NCI-H1417 (cell line): ENCODE results near the gene FAM241B.

Source experiments
- DNase-seq, 3 experiments: peaks; one replicate each; lab custom pipeline; 2025; lab: John Stamatoyannopoulos, UW

FAM241B gene, protein sequence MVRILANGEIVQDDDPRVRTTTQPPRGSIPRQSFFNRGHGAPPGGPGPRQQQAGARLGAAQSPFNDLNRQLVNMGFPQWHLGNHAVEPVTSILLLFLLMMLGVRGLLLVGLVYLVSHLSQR

DNA sequence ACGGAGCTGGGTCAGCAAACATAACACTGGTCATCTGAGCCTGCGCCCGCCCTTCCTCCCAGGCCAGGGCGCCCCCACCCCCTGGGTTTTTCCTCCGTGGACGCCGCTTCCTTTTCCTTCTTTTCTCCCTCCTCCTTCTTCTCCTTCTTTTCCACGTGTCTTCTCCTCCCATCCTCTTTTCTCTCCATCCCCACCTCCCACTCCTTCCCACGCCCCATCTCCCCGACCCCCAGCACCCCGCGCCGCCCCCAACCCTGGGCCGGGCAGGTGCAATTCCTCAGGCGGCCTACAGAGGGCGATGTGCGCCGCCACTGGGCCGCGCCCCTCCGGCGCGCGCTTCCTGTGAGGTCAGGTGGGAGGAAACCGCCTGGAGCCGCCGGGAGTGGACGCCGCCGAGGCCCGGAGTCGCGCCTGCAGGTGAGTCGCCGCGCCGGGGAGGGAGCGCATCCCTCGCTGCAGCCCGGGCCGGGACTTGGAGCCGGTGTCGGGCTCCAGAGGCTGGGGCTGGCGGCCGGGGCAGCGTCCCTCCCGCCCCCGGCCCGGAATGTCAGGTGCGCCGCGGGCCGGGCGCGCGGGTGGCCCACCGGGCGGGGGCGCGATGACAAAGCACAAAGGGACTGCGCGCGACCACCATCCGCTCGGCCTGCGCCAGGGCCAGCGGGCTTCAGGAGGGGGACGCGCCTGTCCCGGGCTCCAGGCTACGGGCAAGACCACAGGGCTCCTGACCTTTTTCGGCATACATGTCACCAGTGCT is at the start of gene FAM241B:
TSS of gene FAM241B (plus strand) at position 351 of the 754 bp plus-strand sequence. CDS start 1,497 bp downstream, outside the sequence.
- peak; percentile 65 to 75 (median 68) for DNase-seq

DNA sequence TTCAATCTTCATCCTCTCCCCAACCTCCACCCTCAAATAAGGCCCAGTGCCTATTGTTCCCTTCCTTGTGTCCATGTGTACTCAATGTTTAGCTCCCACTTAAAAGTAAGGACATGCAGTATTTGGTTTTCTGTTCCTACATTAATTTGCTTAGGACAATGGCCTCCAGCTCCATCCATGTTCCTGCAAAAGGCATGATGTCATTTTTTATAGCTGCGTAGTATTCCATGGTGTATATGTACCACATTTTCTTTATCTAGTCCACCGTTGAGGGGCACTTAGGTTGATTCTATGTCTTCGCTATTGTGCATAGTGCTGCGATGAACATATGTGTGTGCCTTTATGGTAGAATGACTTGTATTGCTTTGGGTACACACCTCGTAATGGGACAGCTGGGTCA is 49.6 kb upstream of the FAM241B start:
- no peak for DNase-seq

DNA sequence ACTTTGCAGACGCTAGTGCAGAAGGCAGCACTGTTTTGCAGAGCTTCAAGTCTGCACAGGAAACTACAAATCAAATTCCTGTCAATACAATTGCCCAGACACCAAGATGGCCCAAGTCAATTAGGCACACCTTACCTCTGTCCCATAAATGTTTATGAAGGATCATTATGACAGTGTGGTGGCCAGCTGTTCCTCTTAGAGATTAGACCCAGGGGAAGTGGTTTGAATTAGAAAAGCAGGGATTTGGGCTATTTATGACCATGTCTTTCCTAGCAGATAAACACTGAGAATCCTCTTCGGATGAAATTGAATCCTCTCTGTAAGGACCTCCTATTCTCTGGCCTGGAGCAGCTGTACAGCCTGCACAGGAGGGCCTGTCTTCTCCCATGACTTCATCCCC is 46.9 kb upstream of the FAM241B start:
- DNase-seq = peak in 1 of 3 experiments; percentile 3

DNA sequence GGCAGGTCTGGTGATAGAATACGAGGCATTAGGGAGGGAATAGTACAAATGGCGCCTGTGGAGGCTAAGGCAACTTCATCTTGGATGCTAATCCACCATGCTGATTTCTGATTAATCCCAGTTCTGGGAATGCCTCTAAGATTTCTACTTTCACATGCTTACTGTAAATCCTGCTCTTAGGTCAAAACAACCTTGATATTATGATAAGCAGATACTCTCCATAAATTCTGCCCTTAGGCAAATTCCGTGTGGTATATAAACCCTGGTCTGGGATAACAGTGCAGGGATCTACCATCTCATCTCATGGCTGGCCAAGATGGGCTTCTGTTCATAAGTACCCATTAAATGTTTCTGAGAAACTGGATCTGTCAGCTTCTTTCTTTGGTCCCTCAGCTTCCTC is 45.4 kb upstream of the FAM241B start:
- DNase-seq = no peak

DNA sequence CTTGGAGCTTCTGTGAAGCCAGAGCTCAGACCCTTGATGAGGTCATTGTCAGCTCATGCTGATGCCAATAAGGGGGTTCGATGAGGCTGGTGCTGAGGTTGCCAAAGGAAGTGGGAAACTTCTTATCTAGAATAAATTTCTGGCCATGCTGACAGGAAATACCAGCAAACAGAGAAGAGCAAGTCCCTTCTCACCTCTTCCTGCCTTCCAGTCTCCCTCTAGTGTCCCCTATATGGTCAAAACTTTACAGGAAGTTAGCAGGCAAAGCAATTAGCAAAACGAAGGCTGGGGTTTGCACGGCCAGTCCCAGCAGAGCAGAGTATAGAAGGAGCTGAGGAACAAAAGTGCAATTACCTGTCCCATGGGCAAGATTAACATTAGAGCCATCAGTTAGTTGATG is 41.7 kb upstream of the FAM241B start:
- DNase-seq = no peak

DNA sequence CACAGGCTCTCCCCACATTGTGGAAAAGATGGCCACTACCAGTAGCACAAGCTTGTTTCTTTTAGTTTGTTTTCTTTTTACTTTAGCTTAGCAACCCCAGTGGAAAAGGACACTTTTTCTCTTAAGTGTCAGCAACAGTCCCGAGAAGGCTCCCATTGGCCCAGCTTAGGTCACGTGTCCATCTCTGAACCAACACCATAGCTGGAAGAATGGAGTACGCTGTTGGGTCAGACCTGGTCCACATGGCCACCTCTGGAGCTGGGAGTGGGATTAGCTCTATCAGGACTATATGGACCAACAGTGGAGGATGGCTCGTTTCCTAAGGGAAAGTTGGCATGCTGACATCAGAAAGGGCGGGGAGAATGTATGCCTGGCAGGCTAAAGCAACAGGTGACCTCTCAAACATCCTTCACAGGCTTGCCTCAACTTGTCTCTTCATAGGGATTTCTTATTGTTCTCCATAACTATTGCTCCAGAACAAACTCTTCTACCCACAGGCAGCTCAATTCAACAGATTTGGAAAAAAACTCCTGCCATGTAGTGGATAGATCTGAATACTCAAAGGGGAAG is 29.2 kb upstream of the FAM241B start:
- no peak for DNase-seq

DNA sequence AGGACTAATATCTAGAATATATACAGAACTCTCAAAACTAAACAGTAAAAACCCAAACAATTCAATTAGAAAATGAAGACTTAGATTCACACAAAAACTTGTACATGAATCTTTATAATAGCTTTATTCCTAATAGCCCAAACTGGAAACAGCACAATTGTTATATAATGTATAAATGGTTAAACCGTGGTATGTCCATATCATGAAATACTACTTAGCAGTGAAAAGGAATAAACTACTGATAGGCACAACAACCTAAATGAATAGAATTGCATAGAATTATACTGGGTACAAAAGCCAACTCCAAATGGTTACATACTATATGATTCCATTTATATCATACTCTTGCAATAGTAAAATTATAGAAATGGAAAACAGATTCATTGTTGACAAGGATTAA is 21.0 kb upstream of the FAM241B start:
- no peak for DNase-seq

DNA sequence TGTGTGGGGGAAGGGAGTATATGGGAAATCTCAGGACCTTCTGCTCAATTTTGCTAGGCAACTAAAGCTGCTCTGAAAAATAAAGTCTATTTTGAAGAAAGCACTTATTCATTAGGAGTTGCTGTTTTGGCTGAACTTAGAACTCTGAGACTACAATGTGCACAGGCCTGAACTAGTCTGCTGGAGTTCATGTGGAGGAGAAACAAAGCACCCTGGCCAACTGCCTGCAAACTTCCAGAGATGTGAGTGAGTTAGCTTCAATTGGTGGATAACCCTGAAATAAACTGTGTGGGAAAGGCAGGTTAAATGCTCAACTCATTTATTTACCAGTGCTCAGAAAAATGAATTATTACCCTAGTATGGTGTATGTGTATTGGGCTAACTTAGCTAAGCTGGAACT is 17.3 kb upstream of the FAM241B start:
- DNase-seq = no peak

DNA sequence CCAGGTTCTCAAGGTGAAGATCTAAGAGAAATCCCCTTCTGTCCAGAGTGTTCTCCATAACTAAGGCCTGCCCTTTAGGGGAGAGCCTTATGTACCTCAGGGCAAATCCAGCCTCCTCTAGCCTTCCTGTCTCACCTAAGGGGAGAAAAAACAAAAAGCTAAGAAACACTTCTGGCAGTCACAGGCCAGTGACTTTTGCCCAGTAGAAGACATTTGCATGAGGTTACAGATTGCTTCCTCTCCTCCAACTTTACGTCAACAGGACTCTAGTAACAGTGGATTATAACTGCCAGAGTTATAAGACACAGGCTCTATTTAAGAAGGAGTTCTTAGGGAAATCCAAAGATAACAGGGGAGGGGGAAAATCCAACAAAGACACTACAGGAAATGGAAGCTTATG is 15.9 kb upstream of the FAM241B start:
- no peak for DNase-seq

DNA sequence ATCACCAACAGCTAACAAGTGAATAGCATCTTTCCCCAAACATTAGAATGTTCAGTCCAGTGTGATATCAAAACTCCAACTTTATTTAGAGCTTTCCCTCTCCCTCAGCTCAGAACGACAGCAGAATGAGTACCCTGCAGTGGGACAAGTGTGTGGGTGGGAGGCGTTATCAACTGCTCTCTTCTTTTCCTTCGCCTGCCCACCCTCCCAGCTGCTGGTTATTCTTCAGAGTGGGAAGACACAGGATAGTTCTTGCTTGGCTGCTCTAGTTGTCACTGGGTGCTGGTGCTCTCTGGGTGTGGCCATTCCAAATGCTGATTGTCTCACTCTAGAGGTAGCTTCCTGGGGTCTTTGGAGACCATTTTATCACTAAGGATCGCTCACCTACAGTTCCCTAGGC is 13.7 kb upstream of the FAM241B start:
- DNase-seq = no peak

DNA sequence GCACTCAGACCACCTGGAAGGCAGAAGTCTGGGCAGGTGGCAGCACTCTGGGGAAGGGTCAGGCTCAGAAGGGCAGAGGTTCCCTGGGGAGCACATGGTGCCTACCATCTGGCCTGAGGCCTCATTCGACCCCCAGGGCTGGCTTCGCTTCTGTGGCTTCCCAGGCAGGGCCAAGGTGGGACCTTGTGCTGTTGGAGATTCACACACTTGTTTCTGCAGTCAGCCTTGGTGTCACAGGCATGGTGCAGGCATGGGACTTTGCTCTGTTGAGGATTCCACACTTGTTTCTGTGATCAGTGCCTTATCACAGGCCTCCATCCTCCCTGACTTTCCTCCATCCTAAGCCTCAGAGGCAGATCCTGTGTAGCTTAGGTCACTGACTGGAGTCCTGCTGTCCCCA is 11.3 kb upstream of the FAM241B start:
- no peak for DNase-seq

DNA sequence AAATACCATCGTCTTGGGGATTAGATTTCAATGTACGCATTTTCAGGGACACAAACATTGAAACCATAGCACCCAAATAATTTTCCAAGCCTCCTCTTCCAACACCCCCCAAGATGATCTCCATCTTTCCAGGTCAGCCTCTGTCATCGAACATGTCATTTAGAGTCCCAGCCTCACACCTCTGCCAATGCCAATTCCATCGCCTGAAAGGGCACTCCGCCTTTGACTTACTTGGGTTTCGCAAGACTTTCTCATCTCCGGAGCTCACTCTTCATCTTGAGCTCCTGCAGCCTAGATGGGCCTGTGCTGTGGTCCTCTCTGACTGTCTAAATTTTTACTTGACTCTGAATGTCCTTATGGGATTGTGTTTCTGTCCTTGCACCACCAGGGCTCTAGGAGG is 10.4 kb upstream of the FAM241B start:
- no peak for DNase-seq

DNA sequence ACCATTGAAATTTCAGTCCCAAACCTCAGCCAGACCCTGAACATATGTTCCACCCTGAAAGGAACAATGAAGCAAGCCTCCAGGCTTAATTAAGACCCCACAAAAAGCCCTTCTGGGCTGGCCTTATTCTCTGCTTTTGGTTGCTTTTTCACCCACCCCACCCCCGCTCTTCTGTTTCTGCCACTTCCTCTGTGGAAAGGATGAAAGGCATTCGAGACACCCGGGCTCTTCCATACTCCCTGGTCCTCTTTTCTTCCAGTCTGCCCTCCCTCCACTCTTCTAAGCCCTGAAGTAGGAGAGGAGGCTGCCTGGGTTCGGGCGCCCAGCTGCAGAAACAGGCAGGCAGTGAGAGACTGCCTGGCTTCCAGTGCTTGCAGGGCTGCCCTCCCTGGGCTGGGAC is 9.4 kb upstream of the FAM241B start:
- DNase-seq = no peak

DNA sequence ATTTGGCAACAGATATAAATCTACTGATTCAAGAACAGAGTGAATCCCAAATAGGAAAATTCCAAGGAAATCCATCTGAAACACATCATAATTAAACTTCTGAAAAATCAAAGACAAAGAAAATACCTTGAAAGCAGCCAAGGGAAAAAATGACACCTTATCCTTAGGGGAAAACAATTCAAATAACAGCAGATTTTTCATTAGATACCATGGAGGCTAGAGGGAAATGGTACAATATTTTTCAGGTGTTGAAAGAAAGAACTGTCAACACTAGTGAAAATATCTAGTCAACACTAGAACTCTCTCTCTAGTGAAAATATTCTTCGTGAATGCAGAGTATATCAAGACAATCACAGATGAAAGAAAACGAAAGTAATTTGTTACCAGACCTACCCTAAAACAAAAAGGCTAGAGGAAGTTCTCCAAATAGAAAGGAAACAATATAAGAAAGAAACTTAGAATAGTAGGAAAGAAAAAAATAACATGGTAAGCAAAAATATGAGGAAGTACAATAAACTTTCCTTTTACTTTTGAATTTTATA is 5.7 kb upstream of the FAM241B start:
- DNase-seq = no peak

DNA sequence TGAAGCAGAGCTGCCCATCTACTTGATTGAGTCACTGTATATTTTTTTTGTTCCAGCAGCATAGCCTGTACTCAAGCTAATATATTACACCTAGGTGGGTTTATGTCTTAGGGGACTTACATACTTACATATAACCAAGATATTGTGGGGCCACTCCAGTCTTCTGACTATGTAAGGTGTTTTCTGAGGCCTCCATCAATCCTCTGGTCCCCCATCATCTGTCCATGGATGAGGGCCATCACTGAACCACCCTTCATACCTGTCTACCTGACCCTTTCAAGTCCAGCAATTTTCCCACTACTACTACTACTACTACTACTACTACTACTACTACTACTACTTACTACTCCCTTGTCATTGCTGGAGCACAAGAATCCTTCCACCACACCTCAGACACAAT is 3.2 kb upstream of the FAM241B start:
- DNase-seq = no peak

DNA sequence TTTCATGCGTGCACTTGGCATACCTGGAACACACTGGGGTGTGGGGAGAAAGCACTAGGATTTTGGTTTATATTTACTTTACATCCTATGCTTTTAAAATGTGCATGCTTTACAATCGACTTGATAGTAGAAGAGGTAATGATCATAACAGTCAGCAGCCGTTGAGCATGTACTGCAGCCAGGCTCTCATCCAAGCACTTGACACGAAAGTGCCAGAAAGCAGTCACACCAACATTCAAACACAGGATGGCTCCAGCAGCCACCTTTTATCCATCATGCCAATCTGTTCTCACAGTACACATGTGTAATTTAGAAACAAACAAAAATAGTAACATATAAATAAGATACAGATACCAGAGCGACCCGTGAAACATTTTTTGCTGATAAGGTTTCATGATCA is 1.2 kb upstream of the FAM241B start:
- no peak for DNase-seq

DNA sequence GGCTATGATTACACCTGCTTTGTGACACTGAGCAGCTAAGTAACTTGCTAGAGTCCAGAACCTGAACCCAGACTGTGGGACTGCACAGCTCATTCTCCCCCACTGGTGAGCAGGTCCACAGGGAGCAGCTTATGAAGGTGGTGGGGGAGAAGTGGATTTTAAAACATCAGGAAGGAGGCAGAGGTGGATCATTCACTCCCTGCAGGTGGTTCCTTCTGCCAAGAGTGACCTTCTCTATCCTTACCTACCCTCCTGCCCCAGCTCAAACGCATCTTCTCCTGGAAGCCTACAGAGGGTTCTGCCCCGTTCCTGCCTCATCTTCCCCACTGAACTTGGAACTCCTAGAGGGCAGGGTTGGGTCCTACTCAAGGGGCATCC is 539 bp upstream of the FAM241B start:
- DNase-seq = no peak

DNA sequence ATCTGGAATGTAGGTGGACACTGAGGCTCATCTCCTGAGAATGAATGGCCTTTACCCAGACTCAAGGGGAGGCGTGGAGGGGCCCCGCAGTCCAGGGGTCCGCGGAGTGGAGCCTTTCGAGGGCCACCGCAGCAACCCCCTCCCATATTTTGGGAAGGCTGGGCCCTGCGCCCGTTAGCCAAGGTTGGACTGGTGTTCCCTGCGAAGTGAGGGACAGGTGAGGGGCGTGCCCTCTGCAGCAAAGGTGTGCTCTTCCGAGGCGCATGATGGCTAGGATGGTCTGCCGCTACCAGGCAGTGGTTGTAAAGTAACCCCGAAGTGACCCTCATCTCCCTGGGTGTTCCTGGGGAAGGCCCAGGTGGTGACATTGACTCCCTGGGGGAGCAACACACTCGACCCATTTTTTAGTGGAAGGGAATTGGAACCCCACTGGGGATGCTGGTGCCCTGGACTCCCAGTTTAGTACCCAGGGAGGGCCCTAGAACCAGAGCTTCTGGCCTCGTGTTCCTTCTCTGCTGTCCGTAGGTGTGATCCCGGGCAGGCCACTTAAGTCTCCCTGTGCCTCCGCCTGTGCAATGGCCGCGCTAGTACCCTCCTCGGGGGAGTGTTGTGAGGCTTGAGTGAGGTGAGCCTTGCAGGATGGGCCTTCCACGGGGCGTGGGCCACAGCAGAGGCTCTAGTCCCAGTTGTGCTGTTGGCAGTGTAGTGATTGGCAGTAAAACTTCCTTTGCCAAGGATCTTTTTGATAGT is 779 bp downstream of the FAM241B start:
- DNase-seq = no peak

DNA sequence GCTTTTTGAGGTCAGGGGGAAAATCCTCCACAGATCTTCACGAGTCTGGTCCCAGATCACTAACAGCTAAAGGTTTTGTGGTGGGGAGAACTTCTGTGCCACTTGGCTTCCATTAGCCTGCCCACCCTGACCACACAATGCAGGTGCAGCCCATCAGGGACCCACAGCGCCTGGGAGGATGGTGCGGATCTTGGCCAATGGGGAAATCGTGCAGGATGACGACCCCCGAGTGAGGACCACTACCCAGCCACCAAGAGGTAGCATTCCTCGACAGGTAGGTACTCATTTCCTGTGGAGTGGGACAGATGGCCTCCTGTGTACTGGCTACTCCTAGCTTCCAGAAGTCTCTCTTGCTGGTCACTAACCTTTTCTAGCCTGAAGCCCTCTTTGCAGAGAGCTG is 1.5 kb downstream of the FAM241B start:
- no peak for DNase-seq

DNA sequence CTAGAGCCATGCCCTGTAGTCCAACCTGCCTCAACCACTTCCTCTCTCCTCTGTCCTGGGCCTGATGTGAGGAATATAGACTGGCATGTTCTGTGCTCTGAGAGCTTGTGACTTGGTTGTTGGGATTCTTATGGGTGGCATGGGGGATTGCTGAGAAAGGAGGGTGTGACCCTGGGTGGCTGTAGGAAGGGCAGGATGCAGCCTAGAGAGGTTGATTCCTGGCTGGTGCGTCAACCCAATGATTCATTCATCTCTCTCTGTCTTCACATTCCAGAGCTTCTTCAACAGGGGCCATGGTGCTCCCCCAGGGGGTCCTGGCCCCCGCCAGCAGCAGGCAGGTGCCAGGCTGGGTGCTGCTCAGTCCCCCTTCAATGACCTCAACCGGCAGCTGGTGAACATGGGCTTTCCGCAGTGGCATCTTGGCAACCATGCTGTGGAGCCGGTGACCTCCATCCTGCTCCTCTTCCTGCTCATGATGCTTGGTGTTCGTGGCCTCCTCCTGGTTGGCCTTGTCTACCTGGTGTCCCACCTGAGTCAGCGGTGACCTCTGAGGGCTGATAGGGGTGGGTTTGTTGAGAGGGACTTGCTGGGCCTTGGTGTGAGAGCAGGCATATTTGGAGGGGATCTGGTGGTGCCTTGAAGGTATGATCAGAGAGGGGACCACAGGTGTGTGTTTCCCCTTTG is 2.6 kb downstream of the FAM241B start:
- DNase-seq = no peak

DNA sequence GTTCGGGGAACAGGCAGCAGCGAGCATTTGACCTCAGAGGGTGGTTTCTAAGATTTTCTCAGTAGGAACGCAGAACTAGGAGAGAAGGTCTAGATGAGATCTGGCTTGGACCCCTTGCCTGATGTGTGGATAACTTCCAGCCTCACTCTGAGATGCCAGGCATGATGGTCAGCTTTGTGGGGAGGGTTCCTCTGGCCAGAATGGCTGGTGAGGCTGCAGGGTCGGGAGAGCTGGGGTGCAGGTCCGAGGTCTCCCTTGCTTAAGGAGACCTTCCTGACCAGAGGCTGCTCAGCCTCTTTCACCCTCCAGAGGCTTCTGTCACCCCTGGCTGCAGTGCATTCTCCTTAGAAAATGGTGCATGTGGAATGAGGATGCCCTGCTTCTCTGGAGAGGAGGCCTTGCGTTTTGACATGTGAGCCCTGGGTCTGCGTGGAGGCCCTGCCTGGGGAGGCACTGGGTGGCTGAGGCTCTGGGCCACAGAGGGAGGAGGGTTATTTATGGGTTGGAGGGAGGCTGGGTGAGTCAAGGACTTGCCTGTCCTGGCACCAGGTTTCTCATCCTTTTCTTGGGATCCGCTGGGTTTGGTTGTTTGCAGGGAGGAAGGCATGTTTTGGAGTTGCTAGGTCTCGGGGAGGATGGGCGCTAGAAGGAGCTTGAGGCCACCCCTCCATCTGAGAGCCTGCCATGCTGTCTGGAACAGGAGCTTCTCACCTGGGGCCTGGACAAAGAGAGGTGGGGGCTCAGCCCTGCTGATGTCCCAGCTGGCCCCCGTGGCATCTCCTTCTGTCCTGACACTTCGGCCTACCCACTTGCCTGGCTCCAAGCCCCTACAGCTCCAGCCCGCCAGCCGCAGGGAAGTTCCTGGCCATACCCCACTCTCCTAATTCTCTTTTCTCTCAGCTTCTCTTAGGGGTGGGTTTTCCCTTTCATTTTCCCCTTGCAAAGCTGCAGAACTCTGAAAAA is 3.9 kb downstream of the FAM241B start:
- no peak for DNase-seq
